PC-9 (cell line): Measurements from ENCODE around the gene ACOX1. TPM values are rescaled to one million over a fixed set of nuclear protein-coding genes. Genes with fewer than 3 reads are reported as not detected.

Experiments
- BruUV-seq: library from RNA; stranded (reverse); fragments of 400-500 nt; replicated peaks from 2 replicates; lab custom pipeline; 2021; lab: Mats Ljungman, UMichigan
- CTCF ChIA-PET: fragments of 300-600 bp; sonication (Branson Sonifier 250); formaldehyde crosslinking; loops from one replicate; lab custom pipeline; 2022; ENCODE audit warnings: antibody characterized with exemption; lab: Charles Lee
- POLR2A ChIA-PET: fragments of 300-600 bp; sonication (Branson Sonifier 250); formaldehyde crosslinking; loops from one replicate; lab custom pipeline; 2022; ENCODE audit warnings: antibody characterized with exemption; ENCODE audit not compliant: unreplicated experiment; lab: Charles Lee
- DNase-seq, 2 experiments: peaks; one replicate each; pipeline versions ENCODE4 v3.0.0 to v3.0.0-alpha.2; 2015 to 2022; ENCODE audit warnings: mixed read lengths in 1 of 2
- H2AFZ ChIP-seq: fragments of 200-600 bp; sonication (generic); 2 replicates; pipeline ENCODE4 v1.8.1; 2017; ENCODE audit warnings: antibody characterized with exemption
- H3F3A ChIP-seq: fragments of 200-600 bp; sonication (generic); 2 replicates; pipeline ENCODE4 v1.8.1; 2017; ENCODE audit warnings: antibody characterized with exemption, mild to moderate bottlenecking, low read depth; ENCODE audit not compliant: insufficient read depth
- H3K27ac ChIP-seq: fragments of 200-600 bp; sonication (generic); 2 replicates; pipeline ENCODE4 v1.6.1; 2016; ENCODE audit warnings: mixed run types
- H3K27me3 ChIP-seq: fragments of 200-600 bp; sonication (generic); 2 replicates; pipeline ENCODE4 v1.6.1; 2016; ENCODE audit warnings: low read depth, mixed run types; ENCODE audit not compliant: insufficient read depth
- H3K36me3 ChIP-seq: fragments of 200-600 bp; sonication (generic); 2 replicates; pipeline ENCODE4 v1.6.1; 2016; ENCODE audit warnings: low read depth, mixed run types
- H3K4me1 ChIP-seq: fragments of 200-600 bp; sonication (generic); replicated peaks from 2 replicates; pipeline ENCODE4 v1.6.1; 2016; ENCODE audit warnings: mixed run types; ENCODE audit not compliant: insufficient read depth
- H3K4me2 ChIP-seq: fragments of 200-600 bp; sonication (generic); 2 replicates; pipeline ENCODE4 v1.6.1; 2017; ENCODE audit warnings: mixed run types
- H3K4me3 ChIP-seq: fragments of 200-600 bp; sonication (generic); 2 replicates; pipeline ENCODE4 v1.6.1; 2016; ENCODE audit warnings: mixed run types
- H3K79me2 ChIP-seq: fragments of 200-600 bp; sonication (generic); 2 replicates; pipeline ENCODE4 v1.6.1; 2017; ENCODE audit warnings: low read depth, mixed run types
- H3K9me2 ChIP-seq: fragments of 200-600 bp; sonication (generic); 2 replicates; pipeline ENCODE4 v1.8.1; 2017; ENCODE audit warnings: mild to moderate bottlenecking; ENCODE audit not compliant: insufficient read depth
- H3K9me3 ChIP-seq: fragments of 200-600 bp; sonication (generic); 2 replicates; pipeline ENCODE4 v1.8.1; 2016; ENCODE audit warnings: low read depth; ENCODE audit not compliant: insufficient read depth
- H4K20me1 ChIP-seq: fragments of 200-600 bp; sonication (generic); 2 replicates; pipeline ENCODE4 v1.8.1; 2017; ENCODE audit not compliant: insufficient read depth
- EZH2 ChIP-seq: fragments of 200-600 bp; sonication (generic); IDR thresholded peaks from 2 replicates; pipeline ENCODE4 v1.8.0; 2017; ENCODE audit warnings: antibody characterized with exemption, low read depth
- intact Hi-C: fragments of 100-400 bp; cut with micrococcal nuclease; formaldehyde crosslinking; loops from one replicate; pipeline ENCODE4 v1.10.0; 2022; ENCODE audit not compliant: unreplicated experiment
- total RNA-seq: library from RNA; stranded (reverse); gene quantifications from 2 replicates; pipeline ENCODE4 v1.2.3, GENCODE V29; 2021
- TF ChIP-seq, protein P1 (sequence below): fragments of 200-600 bp; sonication (generic); conservative IDR thresholded peaks from 2 replicates; pipeline ENCODE4 v1.6.1; 2017; ENCODE audit warnings: mixed run types, antibody characterized with exemption, mild to moderate bottlenecking, moderate library complexity

The ACOX1 gene
- total RNA-seq, 1 experiment from 2014 or later: 35.5 TPM

DNA sequence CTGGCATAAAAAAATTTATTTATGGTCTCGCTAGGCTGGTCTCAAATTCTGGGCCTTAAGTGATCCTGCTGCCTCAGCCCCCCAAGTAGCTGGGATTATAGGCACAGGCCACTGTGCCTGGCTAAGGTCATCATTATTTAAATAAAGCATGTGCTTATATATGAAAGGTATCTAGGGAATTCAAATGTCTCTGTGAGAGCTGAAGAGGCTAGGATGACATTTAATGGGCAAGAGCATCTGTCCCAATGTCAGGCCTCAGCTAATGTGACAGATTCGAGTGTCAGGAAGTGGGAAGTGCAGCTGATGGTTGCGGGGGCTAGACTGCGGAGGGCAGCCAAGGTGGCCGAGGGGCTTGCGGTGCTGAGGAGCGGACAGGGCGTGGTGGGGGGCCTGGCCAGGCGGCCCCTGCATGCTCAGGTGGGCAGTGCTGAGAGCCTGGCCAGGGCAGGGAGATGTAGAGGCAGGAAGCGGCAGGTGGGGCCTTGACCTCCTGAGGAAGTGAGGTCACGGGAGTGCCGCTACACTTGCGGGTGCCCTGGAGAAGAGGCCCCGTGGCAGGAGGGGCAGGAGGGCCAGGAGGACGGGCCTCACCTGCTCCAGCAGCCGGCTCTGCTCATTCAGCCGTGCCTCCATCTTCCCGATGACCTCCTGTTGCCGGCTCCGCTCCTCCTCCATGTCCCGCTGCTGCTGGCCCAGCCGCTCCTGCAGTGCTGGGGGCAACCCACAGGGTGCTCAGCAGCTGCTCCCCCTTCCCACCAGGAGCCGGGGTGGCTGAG lies 61.6 kb downstream of the ACOX1 start:
- Histone ChIP-seq H3K9me3 (no peaks in the 10 kb centered on the region), H3K27ac (no peak overlapping the region), H3K4me1 (no peaks in the 10 kb centered on the region), H3F3A (no peaks in the 10 kb centered on the region), H4K20me1 (no peaks in the 10 kb centered on the region), H3K27me3 (no peaks in the 10 kb centered on the region), H3K36me3 (no peaks in the 10 kb centered on the region), H3K9me2 (no peaks in the 10 kb centered on the region), H2AFZ (no peak overlapping the region), H3K79me2 (no peaks in the 10 kb centered on the region), H3K4me3 (no peak overlapping the region), H3K4me2 (no peak overlapping the region)
- no peak for DNase-seq
- BruUV-seq: no TSS peak
- intact Hi-C loops: no loop called here
- ChIA-PET CTCF (no interaction called here), POLR2A (interaction anchor here (0.5 kb wide), 1 partner anchor 239 kb away, joined by 3 read pairs; no protein-coding TSS in a partner anchor)
- TF ChIP-seq EZH2: no peak
- TF ChIP-seq, protein P1, sequence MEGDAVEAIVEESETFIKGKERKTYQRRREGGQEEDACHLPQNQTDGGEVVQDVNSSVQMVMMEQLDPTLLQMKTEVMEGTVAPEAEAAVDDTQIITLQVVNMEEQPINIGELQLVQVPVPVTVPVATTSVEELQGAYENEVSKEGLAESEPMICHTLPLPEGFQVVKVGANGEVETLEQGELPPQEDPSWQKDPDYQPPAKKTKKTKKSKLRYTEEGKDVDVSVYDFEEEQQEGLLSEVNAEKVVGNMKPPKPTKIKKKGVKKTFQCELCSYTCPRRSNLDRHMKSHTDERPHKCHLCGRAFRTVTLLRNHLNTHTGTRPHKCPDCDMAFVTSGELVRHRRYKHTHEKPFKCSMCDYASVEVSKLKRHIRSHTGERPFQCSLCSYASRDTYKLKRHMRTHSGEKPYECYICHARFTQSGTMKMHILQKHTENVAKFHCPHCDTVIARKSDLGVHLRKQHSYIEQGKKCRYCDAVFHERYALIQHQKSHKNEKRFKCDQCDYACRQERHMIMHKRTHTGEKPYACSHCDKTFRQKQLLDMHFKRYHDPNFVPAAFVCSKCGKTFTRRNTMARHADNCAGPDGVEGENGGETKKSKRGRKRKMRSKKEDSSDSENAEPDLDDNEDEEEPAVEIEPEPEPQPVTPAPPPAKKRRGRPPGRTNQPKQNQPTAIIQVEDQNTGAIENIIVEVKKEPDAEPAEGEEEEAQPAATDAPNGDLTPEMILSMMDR: no peak

DNA sequence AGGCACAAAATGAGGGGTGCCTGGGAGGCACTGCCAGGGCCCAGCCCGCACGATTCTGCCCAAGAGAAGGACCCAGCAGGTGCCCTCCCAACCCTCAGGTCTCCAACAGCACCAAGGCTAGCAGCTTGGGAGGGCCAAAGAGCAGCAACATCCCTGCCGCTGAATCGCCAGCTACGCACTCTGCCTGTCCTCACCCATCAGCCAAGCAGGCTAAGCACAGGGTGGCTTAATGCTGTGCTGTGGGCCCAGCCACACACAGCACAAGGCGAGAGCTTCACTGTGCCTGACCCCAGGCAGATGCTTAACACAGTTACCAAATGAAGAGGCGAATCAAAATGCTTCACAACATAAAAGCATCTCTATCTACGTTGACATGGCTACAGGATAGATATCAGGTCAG lies 63.7 kb downstream of the ACOX1 start:
- no peak for DNase-seq
- no TSS peak for BruUV-seq
- Histone ChIP-seq H3K36me3 (no peaks in the 10 kb centered on the region), H3F3A (no peaks in the 10 kb centered on the region), H3K79me2 (no peaks in the 10 kb centered on the region), H3K4me1 (no peaks in the 10 kb centered on the region), H3K27ac (no peak overlapping the region), H3K4me2 (no peak overlapping the region), H4K20me1 (no peaks in the 10 kb centered on the region), H3K9me3 (no peaks in the 10 kb centered on the region), H3K9me2 (no peaks in the 10 kb centered on the region), H2AFZ (no peak overlapping the region), H3K4me3 (no peak overlapping the region), H3K27me3 (no peaks in the 10 kb centered on the region)
- TF ChIP-seq, protein P1: no peak
- TF ChIP-seq EZH2: no peak
- intact Hi-C loops: no loop called here
- ChIA-PET POLR2A (no interaction called here), CTCF (no interaction called here)

DNA sequence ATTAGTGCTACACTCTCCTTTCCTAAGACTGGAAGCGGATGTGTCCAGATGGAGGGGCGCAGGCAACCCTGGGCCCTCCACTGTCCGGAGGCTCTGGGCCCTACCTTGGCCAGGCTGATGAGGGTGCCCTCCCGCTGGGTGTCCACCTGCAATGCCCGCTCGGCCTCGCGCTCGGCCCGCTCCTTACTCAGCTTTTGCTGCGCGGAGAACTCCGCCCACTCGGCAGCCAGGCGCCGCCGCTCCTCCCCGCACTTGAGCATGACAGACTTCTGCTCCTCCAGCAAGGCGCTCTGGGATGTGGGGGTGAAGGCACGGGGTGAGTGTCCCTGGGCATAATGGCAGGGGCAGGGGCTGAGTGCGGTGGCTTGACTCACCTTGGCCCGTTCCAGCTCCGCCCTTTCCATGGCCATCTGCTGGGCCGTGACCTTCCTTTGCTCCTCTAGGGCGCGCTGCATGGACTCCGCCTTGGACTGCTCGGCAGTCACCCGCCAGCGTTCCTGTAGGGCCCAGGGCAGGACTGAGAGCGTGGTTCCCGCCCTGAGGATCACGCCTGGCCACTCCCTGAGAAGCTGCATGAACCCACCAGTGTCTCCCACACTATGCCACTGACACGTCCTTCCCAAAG lies 64.2 kb downstream of the ACOX1 start:
- Histone ChIP-seq H3K36me3 (no peaks in the 10 kb centered on the region), H4K20me1 (no peaks in the 10 kb centered on the region), H3K4me3 (no peak overlapping the region), H3K4me2 (no peak overlapping the region), H2AFZ (no peak overlapping the region), H3K27me3 (no peaks in the 10 kb centered on the region), H3K4me1 (no peaks in the 10 kb centered on the region), H3K9me2 (no peaks in the 10 kb centered on the region), H3F3A (no peaks in the 10 kb centered on the region), H3K79me2 (no peaks in the 10 kb centered on the region), H3K9me3 (no peaks in the 10 kb centered on the region), H3K27ac (no peak overlapping the region)
- ChIA-PET CTCF (no interaction called here), POLR2A (no interaction called here)
- DNase-seq: no peak
- TF ChIP-seq EZH2: no peak
- TF ChIP-seq, protein P1: no peak
- BruUV-seq: no TSS peak
- intact Hi-C loops: no loop called here
